ENCODE results near the gene COL1A2.

COL1A2 gene

GRCh38 chr7:94382746-94383145, 11.9 kb upstream of the COL1A2 start:
- TF ChIP-seq CTCF (IDR thresholded peaks at IDR 0.05) = no peak

GRCh38 chr7:94384315-94384714, 10.4 kb upstream of the COL1A2 start:
- no peak for TF ChIP-seq CTCF (IDR thresholded peaks at IDR 0.05)

GRCh38 chr7:94386416-94386815, 8.3 kb upstream of the COL1A2 start:
- no peak for TF ChIP-seq CTCF (IDR thresholded peaks at IDR 0.05)

- TF ChIP-seq CTCF (IDR thresholded peaks at IDR 0.05) = no peak
Measured at GRCh38 chr7:94388540-94388939, 6.2 kb upstream of the COL1A2 start.

GRCh38 chr7:94389381-94389780, 5.3 kb upstream of the COL1A2 start:
- no peak for TF ChIP-seq CTCF (IDR thresholded peaks at IDR 0.05)

GRCh38 chr7:94391726-94392392, 2.8 kb upstream of the COL1A2 start:
- TF ChIP-seq CTCF (IDR thresholded peaks at IDR 0.05) = no peak

- TF ChIP-seq CTCF (IDR thresholded peaks at IDR 0.05) = no peak
Measured at GRCh38 chr7:94392393-94392786, 2.3 kb upstream of the COL1A2 start.

Measured in LNCAP (cell line).